ENCODE results near the gene ARHGEF26. TPM values are rescaled to one million over a fixed set of nuclear protein-coding genes. Genes with fewer than 3 reads are reported as not detected.

The ARHGEF26 gene, protein sequence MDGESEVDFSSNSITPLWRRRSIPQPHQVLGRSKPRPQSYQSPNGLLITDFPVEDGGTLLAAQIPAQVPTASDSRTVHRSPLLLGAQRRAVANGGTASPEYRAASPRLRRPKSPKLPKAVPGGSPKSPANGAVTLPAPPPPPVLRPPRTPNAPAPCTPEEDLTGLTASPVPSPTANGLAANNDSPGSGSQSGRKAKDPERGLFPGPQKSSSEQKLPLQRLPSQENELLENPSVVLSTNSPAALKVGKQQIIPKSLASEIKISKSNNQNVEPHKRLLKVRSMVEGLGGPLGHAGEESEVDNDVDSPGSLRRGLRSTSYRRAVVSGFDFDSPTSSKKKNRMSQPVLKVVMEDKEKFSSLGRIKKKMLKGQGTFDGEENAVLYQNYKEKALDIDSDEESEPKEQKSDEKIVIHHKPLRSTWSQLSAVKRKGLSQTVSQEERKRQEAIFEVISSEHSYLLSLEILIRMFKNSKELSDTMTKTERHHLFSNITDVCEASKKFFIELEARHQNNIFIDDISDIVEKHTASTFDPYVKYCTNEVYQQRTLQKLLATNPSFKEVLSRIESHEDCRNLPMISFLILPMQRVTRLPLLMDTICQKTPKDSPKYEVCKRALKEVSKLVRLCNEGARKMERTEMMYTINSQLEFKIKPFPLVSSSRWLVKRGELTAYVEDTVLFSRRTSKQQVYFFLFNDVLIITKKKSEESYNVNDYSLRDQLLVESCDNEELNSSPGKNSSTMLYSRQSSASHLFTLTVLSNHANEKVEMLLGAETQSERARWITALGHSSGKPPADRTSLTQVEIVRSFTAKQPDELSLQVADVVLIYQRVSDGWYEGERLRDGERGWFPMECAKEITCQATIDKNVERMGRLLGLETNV
- total RNA-seq (2021): 12.4 and 13.7 TPM in 2 replicates
- long read RNA-seq, transcript ARHGEF26-202 (15 exons, 3,929 nt): major isoform, 10 of 31 reads
- long read RNA-seq, partial matches to known transcripts: 15 of 31 reads
- long read RNA-seq, other reads (novel, unspliced or antisense): 4 of 31 reads

DNA sequence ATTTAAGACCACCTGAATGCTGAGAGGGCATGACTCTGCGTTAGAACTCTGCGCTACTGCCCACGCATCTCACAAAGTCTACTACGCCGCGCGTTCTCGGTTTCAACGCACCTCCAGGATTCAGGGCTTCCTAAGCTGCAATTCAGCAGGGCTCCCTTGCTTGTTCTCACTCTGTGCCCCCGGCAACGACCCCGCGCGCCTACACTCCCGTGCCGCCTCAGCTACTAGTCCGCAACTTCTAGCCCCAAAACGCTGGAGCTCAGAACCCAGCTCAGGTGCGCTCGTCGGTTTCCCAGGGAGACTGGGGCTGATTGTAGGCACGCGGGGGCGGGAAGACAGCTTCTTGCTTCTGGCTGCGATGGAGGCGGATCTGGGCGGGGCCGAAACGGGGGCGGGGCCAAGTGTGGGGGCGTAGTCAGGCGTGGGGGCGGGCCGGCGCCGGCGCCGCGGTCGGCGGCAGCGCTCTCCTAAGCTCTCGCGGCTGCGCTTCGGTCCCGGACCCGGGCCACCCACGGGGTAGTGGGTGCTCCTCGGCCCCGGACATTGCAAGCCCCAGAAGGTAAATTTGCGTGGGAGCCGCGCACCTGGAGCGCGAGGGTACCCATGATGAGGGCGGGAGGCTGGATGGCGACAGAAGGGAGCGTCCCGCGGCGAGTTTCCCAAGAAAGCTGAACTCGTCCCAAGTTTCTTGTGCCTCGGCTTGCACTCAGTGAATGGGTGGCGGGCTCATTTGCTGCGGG is at the start of gene ARHGEF26:
Gene ARHGEF26 (plus strand): TSS at position 430 of the 740 bp plus-strand sequence. CDS start 603 bp downstream, outside the sequence.
- Histone ChIP-seq H2BK15ac (ENCODE audit: low read depth, low read length) (no peak within 1 kb of the TSS; the same call in 1 of the 2 replicates), H4K8ac (replicated peaks; ENCODE audit: insufficient read length, low read depth, low read length) (no peak within 1 kb of the TSS), H4K91ac (ENCODE audit: insufficient read length, low read depth, low read length) (no peak within 1 kb of the TSS), H3K79me2 (ENCODE audit: insufficient read depth, low read length) (no peaks in the 10 kb centered on the region; the same call in 1 of the 2 replicates), H3K23me2 (ENCODE audit: insufficient read length, low read depth, low read length, poor library complexity, severe bottlenecking) (peaks cover 22% of the 10 kb centered on the region), H4K20me1 (ENCODE audit: control insufficient read depth, insufficient read depth, insufficient read length) (no peaks in the 10 kb centered on the region), H3K9ac (ENCODE audit: extremely low read depth, insufficient read length, low read length) (peak within 1 kb of the TSS; percentile 71), H3K9me3 (ENCODE audit: control insufficient read depth, low read depth, low read length) (no peaks in the 10 kb centered on the region), H2BK120ac (ENCODE audit: low read depth, low read length, poor library complexity, severe bottlenecking) (no peak within 1 kb of the TSS), H3K18ac (ENCODE audit: insufficient read length, low read depth, low read length) (peak within 1 kb of the TSS; percentile 84), H3K79me1 (ENCODE audit: insufficient read depth, low read depth, low read length, poor library complexity, severe bottlenecking) (no peaks in the 10 kb centered on the region), H3K4me1 (ENCODE audit: insufficient read depth, low read length) (no peaks in the 10 kb centered on the region), H2AK5ac (ENCODE audit: insufficient read length, low read length) (no peak within 1 kb of the TSS), H4K5ac (ENCODE audit: insufficient read length, low read depth, low read length) (no peak within 1 kb of the TSS), H3K4ac (ENCODE audit: low read depth, low read length) (no peak within 1 kb of the TSS), H2BK5ac (ENCODE audit: insufficient read length, low read length) (no peak within 1 kb of the TSS), H3K4me2 (ENCODE audit: insufficient read depth, insufficient read length, low read length) (peak within 1 kb of the TSS; percentile 100), H2AFZ (ENCODE audit: low read length) (peak within 1 kb of the TSS; percentile 89), H3K14ac (ENCODE audit: insufficient read depth, low read length) (peak within 1 kb of the TSS; percentile 90), H3K56ac (ENCODE audit: insufficient read length, low read depth, low read length) (no peak within 1 kb of the TSS), H3K23ac (ENCODE audit: insufficient read length, low read depth, low read length) (no peak within 1 kb of the TSS), H2BK20ac (ENCODE audit: low read depth, low read length, poor library complexity, severe bottlenecking) (no peak within 1 kb of the TSS), H2BK12ac (ENCODE audit: insufficient read length, low read depth, low read length) (no peak within 1 kb of the TSS), H3K27me3 (ENCODE audit: insufficient read depth, low read length) (peaks cover 6% of the 10 kb centered on the region; the same call in 1 of the 2 replicates), H3T11ph (ENCODE audit: low read length) (no peak within 1 kb of the TSS), H3K27ac (ENCODE audit: insufficient read length, low read depth, low read length) (no peak within 1 kb of the TSS)
- H3K9me3 Mint-ChIP-seq: no peaks in the 10 kb centered on the region; a peak in 1 of 5 replicates
- H3K27ac Mint-ChIP-seq: peak within 1 kb of the TSS; percentile 34 to 95 (median 89); a peak in 4 of 7 replicates
- peaks cover 31 to 34% of the 10 kb centered on the region in 2 experiments for H3K4me1 Mint-ChIP-seq
- peaks cover 0 to 3% (median 0%) of the 10 kb centered on the region in 3 experiments; a peak in 3 of 7 replicates for H3K36me3 Mint-ChIP-seq (ENCODE audit: insufficient read depth in 1 of 3, low read depth in 3 of 3)
- TF ChIP-seq CTCF (conservative IDR thresholded peaks at IDR 0.05): no peak
- DNase-seq: peak; percentile 92
- no CpG with 5 or more reads among the region's 66 CpGs for WGBS (ENCODE audit: extremely low coverage, insufficient read length, low lambda C conversion rate)
- peak within 1 kb of the TSS; percentile 84 to 85 for H3K4me3 Mint-ChIP-seq
- H3K27me3 Mint-ChIP-seq (ENCODE audit: low read depth): peaks cover 43% of the 10 kb centered on the region

Data from H9 (cell line).